HFFc6 (cell line): ENCODE results near the gene PTPRM. TPM values are rescaled to one million over a fixed set of nuclear protein-coding genes. Genes with fewer than 3 reads are reported as not detected.

ENCODE experiments used
- DNase-seq: peaks from one replicate; pipeline ENCODE4 v3.0.0-alpha.2; 2018
- H3K27ac Mint-ChIP-seq: 2 replicates; pipeline ENCODE4 v1.8.0; 2020; ENCODE audit warnings: mild to moderate bottlenecking, mixed read lengths
- H3K27me3 Mint-ChIP-seq: 2 replicates; pipeline ENCODE4 v1.8.0; 2021; ENCODE audit warnings: mild to moderate bottlenecking, moderate library complexity, mixed read lengths; ENCODE audit not compliant: insufficient read depth
- H3K36me3 Mint-ChIP-seq: 2 replicates; pipeline ENCODE4 v1.8.0; 2021; ENCODE audit warnings: low read depth, mixed read lengths
- H3K4me1 Mint-ChIP-seq: 2 replicates; pipeline ENCODE4 v1.8.0; 2020; ENCODE audit warnings: low read depth, mixed read lengths
- H3K4me3 Mint-ChIP-seq: 2 replicates; pipeline ENCODE4 v1.8.0; 2020; ENCODE audit warnings: mild to moderate bottlenecking, moderate library complexity, mixed read lengths
- H3K9me3 Mint-ChIP-seq: 2 replicates; pipeline ENCODE4 v1.8.0; 2020; ENCODE audit warnings: mild to moderate bottlenecking, mixed read lengths
- CTCF ChIP-seq: fragments of 200-600 bp; sonication (generic); IDR thresholded peaks from 2 replicates; pipeline ENCODE4 v1.5.0; 2021; ENCODE audit warnings: antibody characterized with exemption, mild to moderate bottlenecking
- total RNA-seq, 6 experiments: library from RNA; stranded (reverse); fragmentation: NEBNext Ultra II Directional; extraction: Animal tissue kit (Norgen Biotek cat#: 25700); gene quantifications; 2 replicates in 1 of 6; 3 replicates in 5 of 6; pipeline ENCODE4 v1.2.3, GENCODE V29; 2021

PTPRM gene
- total RNA-seq, 6 experiments from 2014 or later = 39.4 to 49.8 (median 43.8) TPM

- H3K36me3 Mint-ChIP-seq = peaks cover 5% of the 10 kb centered on the region; the same call in 1 of the 2 replicates
- H3K4me3 Mint-ChIP-seq = no peak overlapping the region
- no peak overlapping the region for H3K27ac Mint-ChIP-seq
- no peak for DNase-seq
- H3K27me3 Mint-ChIP-seq = no peaks in the 10 kb centered on the region
- no peaks in the 10 kb centered on the region; the same call in 1 of the 2 replicates for H3K4me1 Mint-ChIP-seq
- no peaks in the 10 kb centered on the region for H3K9me3 Mint-ChIP-seq
- TF ChIP-seq CTCF = no peak
Measured at GRCh38 chr18:8008033-8008432, 440.9 kb downstream of the PTPRM start.

- no peak overlapping the region for H3K27ac Mint-ChIP-seq
- H3K27me3 Mint-ChIP-seq = no peaks in the 10 kb centered on the region
- no peak for TF ChIP-seq CTCF
- no peaks in the 10 kb centered on the region for H3K9me3 Mint-ChIP-seq
- H3K4me1 Mint-ChIP-seq = peaks cover 6% of the 10 kb centered on the region; the same call in 1 of the 2 replicates
- no peak for DNase-seq
- H3K4me3 Mint-ChIP-seq = no peak overlapping the region
- H3K36me3 Mint-ChIP-seq = peaks cover 5% of the 10 kb centered on the region; the same call in 1 of the 2 replicates
Measured at GRCh38 chr18:8011361-8011760, 444.2 kb downstream of the PTPRM start.

GRCh38 chr18:8011906-8012305 lies 444.8 kb downstream of the PTPRM start:
- Mint-ChIP-seq H3K27ac (no peak overlapping the region), H3K4me1 (peaks cover 11% of the 10 kb centered on the region; the same call in 1 of the 2 replicates), H3K36me3 (peaks cover 5% of the 10 kb centered on the region; the same call in 1 of the 2 replicates), H3K4me3 (no peak overlapping the region), H3K9me3 (no peaks in the 10 kb centered on the region), H3K27me3 (no peaks in the 10 kb centered on the region)
- no peak for DNase-seq
- no peak for TF ChIP-seq CTCF

GRCh38 chr18:8018701-8019331 lies 451.7 kb downstream of the PTPRM start:
- no peak for TF ChIP-seq CTCF
- no peaks in the 10 kb centered on the region for H3K9me3 Mint-ChIP-seq
- H3K4me3 Mint-ChIP-seq = no peak overlapping the region
- H3K27ac Mint-ChIP-seq = no peak overlapping the region
- H3K27me3 Mint-ChIP-seq = no peaks in the 10 kb centered on the region
- no peak for DNase-seq
- no peaks in the 10 kb centered on the region for H3K36me3 Mint-ChIP-seq
- H3K4me1 Mint-ChIP-seq = peaks cover 11% of the 10 kb centered on the region; the same call in 1 of the 2 replicates

GRCh38 chr18:8019600-8019999 lies 452.5 kb downstream of the PTPRM start:
- no peak for TF ChIP-seq CTCF
- no peak overlapping the region for H3K4me3 Mint-ChIP-seq
- peaks cover 11% of the 10 kb centered on the region; the same call in 1 of the 2 replicates for H3K4me1 Mint-ChIP-seq

More at GRCh38 chr18:8019600-8019999, 452.5 kb downstream of the PTPRM start:
- Mint-ChIP-seq H3K9me3 (no peaks in the 10 kb centered on the region), H3K36me3 (no peaks in the 10 kb centered on the region), H3K27me3 (no peaks in the 10 kb centered on the region), H3K27ac (no peak overlapping the region)
- no peak for DNase-seq
